GM12801 (cell line): ENCODE data around the gene PUM2.

Source experiments
- CTCF ChIP-seq: IDR thresholded peaks from one replicate; pipeline ENCODE4 v1.5.1; 2011; ENCODE audit warnings: control low read depth; ENCODE audit not compliant: insufficient read length; ENCODE audit errors: extremely low read depth

Gene PUM2

GRCh38 chr2:20292984-20293383 is 57.7 kb downstream of the PUM2 start:
- TF ChIP-seq CTCF, result no peak

GRCh38 chr2:20291846-20292408 is 58.7 kb downstream of the PUM2 start:
- no peak for TF ChIP-seq CTCF

GRCh38 chr2:20291106-20291564 is 59.5 kb downstream of the PUM2 start:
- TF ChIP-seq CTCF, result no peak

GRCh38 chr2:20288642-20289340 is 61.9 kb downstream of the PUM2 start:
- TF ChIP-seq CTCF, result no peak

GRCh38 chr2:20282916-20283592 is 67.6 kb downstream of the PUM2 start:
- no peak for TF ChIP-seq CTCF

GRCh38 chr2:20281876-20282275 is 68.8 kb downstream of the PUM2 start:
- TF ChIP-seq CTCF, result no peak

- no peak for TF ChIP-seq CTCF
Measured at GRCh38 chr2:20273042-20273441, 77.6 kb downstream of the PUM2 start.
